Smooth muscle cell (in vitro differentiated cells): ENCODE measurements around the gene ABCB6. TPM values are rescaled to one million over a fixed set of nuclear protein-coding genes. Genes with fewer than 3 reads are reported as not detected.

ENCODE experiments used
- DNase-seq: peaks from one replicate; lab custom pipeline; 2025; ENCODE audit not compliant: unreplicated experiment; lab: John Stamatoyannopoulos, UW
- H2AFZ ChIP-seq: fragments of 200-600 bp; sonication (generic); 2 replicates; pipeline ENCODE4 v1.6.0; 2016; ENCODE audit warnings: antibody characterized with exemption, low read depth, mild to moderate bottlenecking
- H3F3A ChIP-seq: fragments of 200-600 bp; sonication (generic); 2 replicates; pipeline ENCODE4 v1.6.0; 2017; ENCODE audit warnings: antibody characterized with exemption, low read depth
- H3K27ac ChIP-seq: fragments of 200-600 bp; sonication (generic); 2 replicates; pipeline ENCODE4 v1.5.1; 2016; ENCODE audit warnings: low read depth, mild to moderate bottlenecking
- H3K27me3 ChIP-seq: fragments of 200-600 bp; sonication (generic); 2 replicates; pipeline ENCODE4 v1.6.1; 2016; ENCODE audit warnings: low read depth, mild to moderate bottlenecking
- H3K36me3 ChIP-seq: fragments of 200-600 bp; sonication (generic); 2 replicates; pipeline ENCODE4 v1.5.1; 2016; ENCODE audit warnings: low read depth
- H3K4me1 ChIP-seq: fragments of 200-600 bp; sonication (generic); 2 replicates; pipeline ENCODE4 v1.5.1; 2016; ENCODE audit warnings: low read depth
- H3K4me2 ChIP-seq: fragments of 200-600 bp; sonication (generic); 2 replicates; pipeline ENCODE4 v1.6.0; 2016; ENCODE audit warnings: mild to moderate bottlenecking
- H3K4me3 ChIP-seq: fragments of 200-600 bp; sonication (generic); 2 replicates; pipeline ENCODE4 v1.5.1; 2016; ENCODE audit warnings: mild to moderate bottlenecking
- H3K79me2 ChIP-seq: fragments of 200-600 bp; sonication (generic); 2 replicates; pipeline ENCODE4 v1.6.0; 2016; ENCODE audit warnings: low read depth, mild to moderate bottlenecking
- H3K9ac ChIP-seq: fragments of 200-600 bp; sonication (generic); 2 replicates; pipeline ENCODE4 v1.6.0; 2016; ENCODE audit warnings: low read depth
- H3K9me3 ChIP-seq: fragments of 200-600 bp; sonication (generic); replicated peaks from 2 replicates; pipeline ENCODE4 v1.5.1; 2016; ENCODE audit warnings: low read depth
- H4K20me1 ChIP-seq: fragments of 200-600 bp; sonication (generic); 2 replicates; pipeline ENCODE4 v1.6.0; 2016; ENCODE audit warnings: low read depth
- WGBS: methylation state at CpG from one replicate; pipeline ENCODE4 v1.1.7; 2016; ENCODE audit warnings: low lambda C conversion rate; 5-methylcytosine and 5-hydroxymethylcytosine counted together
- polyA plus RNA-seq: library from polyadenylated mRNA; unstranded; fragments of >200 nt; fragmentation: Nextera tagmentation; extraction: Ambion mirVana; gene quantifications from 2 replicates; pipeline ENCODE4 v1.2.1, GENCODE V29; 2016
- total RNA-seq: library from RNA; depleted of rRNA; stranded (reverse); fragments of >200 nt; gene quantifications from 2 replicates; pipeline ENCODE4 v1.2.3, GENCODE V29; 2014
- TF ChIP-seq, protein P1 (sequence below): fragments of 200-600 bp; sonication (generic); IDR thresholded peaks from 2 replicates; pipeline ENCODE4 v1.5.1; 2017; ENCODE audit warnings: borderline replicate concordance, mild to moderate bottlenecking, antibody characterized with exemption; ENCODE audit not compliant: insufficient read depth, poor library complexity, severe bottlenecking

The ABCB6 gene
- total and polyA plus RNA-seq, 2 experiments from 2014 or later: 18.2 to 41.3 TPM

DNA sequence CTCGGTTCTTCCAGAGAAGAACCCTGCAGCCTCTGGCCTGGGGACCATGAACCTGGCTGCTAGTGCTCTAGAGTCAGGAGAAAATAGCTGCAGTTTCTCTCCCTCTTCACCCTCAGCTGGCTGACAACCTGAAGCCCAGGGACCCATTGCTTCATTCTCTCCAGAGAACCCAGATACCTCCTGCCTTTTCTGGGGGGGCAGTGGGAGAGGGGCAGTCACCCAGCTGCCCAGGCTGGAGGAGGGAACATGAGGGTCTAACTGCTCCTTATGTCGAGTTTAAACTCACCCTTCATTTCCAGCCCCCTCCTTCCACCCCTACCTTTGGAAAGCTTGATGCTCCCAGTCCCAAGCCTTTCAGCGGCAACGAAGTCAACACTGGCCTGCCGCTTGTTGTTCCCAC is 19.8 kb downstream of the ABCB6 start:
- Histone ChIP-seq H3K4me2 (no peak overlapping the region), H2AFZ (no peak overlapping the region), H3K36me3 (no peaks in the 10 kb centered on the region), H3K27ac (no peak overlapping the region), H3K79me2 (no peaks in the 10 kb centered on the region), H3F3A (no peaks in the 10 kb centered on the region), H3K4me1 (no peaks in the 10 kb centered on the region), H4K20me1 (no peaks in the 10 kb centered on the region), H3K27me3 (no peaks in the 10 kb centered on the region), H3K9ac (no peak overlapping the region), H3K9me3 (no peaks in the 10 kb centered on the region), H3K4me3 (no peak overlapping the region)
- TF ChIP-seq, protein P1, sequence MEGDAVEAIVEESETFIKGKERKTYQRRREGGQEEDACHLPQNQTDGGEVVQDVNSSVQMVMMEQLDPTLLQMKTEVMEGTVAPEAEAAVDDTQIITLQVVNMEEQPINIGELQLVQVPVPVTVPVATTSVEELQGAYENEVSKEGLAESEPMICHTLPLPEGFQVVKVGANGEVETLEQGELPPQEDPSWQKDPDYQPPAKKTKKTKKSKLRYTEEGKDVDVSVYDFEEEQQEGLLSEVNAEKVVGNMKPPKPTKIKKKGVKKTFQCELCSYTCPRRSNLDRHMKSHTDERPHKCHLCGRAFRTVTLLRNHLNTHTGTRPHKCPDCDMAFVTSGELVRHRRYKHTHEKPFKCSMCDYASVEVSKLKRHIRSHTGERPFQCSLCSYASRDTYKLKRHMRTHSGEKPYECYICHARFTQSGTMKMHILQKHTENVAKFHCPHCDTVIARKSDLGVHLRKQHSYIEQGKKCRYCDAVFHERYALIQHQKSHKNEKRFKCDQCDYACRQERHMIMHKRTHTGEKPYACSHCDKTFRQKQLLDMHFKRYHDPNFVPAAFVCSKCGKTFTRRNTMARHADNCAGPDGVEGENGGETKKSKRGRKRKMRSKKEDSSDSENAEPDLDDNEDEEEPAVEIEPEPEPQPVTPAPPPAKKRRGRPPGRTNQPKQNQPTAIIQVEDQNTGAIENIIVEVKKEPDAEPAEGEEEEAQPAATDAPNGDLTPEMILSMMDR: no peak
- no peak for DNase-seq
- 86% methylated on average over 5 of the region's 5 CpGs for WGBS

DNA sequence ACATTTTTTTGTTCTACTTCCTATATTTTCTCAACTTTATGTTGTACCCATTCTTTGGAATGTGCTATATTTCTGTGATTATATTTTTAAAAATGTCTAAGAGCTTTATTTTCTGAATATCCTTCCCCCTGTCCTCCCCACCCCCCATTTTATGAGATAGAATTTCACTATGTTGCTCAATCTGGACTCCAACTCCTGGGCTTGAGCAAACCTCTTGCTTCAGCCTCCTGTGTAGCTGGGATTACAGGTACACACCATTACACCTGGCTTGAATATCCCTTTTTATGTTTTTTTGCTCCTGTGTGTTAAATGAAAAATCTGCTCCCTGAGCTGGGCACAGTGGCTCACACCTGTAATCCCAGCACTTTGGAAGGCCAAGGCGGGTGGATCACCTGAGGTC is 21.4 kb downstream of the ABCB6 start:
- Histone ChIP-seq H3K9me3 (no peaks in the 10 kb centered on the region), H3K27ac (no peak overlapping the region)

DNA sequence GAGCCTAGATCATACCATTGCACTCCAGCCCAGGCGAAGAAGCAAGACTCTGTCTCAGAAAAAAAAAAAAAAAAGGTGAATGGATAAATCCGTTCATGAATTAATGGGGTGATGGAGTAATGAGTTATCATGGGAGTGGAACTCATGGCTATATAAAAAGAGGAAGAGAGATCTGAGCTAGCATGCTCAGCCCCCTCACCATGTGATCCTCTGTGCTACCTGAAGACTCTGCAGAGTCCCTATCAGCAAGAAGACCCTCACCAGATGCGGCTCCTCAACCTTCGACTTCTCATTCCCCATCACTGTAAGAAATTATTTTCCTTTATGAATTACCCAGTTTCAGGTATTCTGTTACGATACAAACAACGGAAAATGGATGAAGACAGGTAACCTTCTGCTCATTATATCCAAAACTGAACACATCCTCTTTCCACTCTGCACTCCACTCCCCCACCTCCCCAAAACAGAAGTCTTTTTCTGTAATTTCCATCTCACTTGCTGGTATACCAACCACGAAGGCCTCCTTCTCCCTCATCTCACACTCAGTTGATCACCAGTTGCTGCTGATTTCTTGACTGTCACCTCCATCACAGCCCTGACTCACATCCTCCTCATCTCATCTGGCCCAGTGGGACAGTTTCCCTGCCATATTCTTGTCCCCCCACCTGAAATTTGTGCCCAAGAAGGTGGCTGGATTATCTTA is 31.9 kb downstream of the ABCB6 start:
- no peak for DNase-seq
- TF ChIP-seq, protein P1: no peak

More for the DNA sequence above, 21.4 kb downstream of the ABCB6 start:
- 96% methylated on average over 1 of the region's 1 CpG for WGBS
- TF ChIP-seq, protein P1: no peak
- no peaks in the 10 kb centered on the region for H3K27me3 ChIP-seq
- no peak overlapping the region for H2AFZ ChIP-seq
- H3K4me3 ChIP-seq: no peak overlapping the region
- H3F3A ChIP-seq: no peaks in the 10 kb centered on the region
- no peaks in the 10 kb centered on the region for H3K36me3 ChIP-seq
- no peaks in the 10 kb centered on the region for H4K20me1 ChIP-seq
- DNase-seq: no peak
- no peak overlapping the region for H3K9ac ChIP-seq
- H3K4me2 ChIP-seq: no peak overlapping the region
- no peaks in the 10 kb centered on the region for H3K4me1 ChIP-seq
- H3K79me2 ChIP-seq: no peaks in the 10 kb centered on the region

DNA sequence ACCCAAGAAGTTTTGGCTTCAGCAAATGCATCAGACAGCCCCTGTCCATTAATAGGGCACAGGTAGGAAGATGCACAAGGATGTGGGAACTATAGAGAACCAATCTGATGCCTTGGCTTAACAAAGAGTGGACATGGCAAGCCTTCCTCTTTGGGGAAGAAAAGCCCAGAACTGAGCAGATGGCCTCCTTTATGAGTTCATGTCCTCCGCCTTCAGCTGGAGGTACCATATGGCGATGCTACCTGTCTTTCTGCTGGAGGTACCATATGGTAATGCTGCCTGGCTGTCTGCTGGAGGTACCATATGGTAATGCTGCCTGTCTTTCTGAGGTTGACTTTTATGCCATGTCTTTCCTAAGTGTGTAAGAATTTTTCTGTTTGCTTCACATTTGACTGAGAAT is 34.6 kb downstream of the ABCB6 start:
- Histone ChIP-seq H3F3A (no peaks in the 10 kb centered on the region), H3K27me3 (no peaks in the 10 kb centered on the region), H3K9me3 (no peaks in the 10 kb centered on the region), H3K36me3 (no peaks in the 10 kb centered on the region), H3K4me2 (no peak overlapping the region), H3K27ac (no peak overlapping the region), H2AFZ (no peak overlapping the region), H3K4me3 (no peak overlapping the region), H3K79me2 (peaks cover 6% of the 10 kb centered on the region), H3K9ac (no peak overlapping the region), H3K4me1 (no peaks in the 10 kb centered on the region), H4K20me1 (peaks cover 2% of the 10 kb centered on the region)
- TF ChIP-seq, protein P1: no peak
- 97% methylated on average over 2 of the region's 2 CpGs for WGBS
- DNase-seq: no peak

More for the DNA sequence above, 31.9 kb downstream of the ABCB6 start:
- Histone ChIP-seq H3K36me3 (no peaks in the 10 kb centered on the region), H3K27me3 (no peaks in the 10 kb centered on the region), H4K20me1 (no peaks in the 10 kb centered on the region), H2AFZ (no peak overlapping the region), H3K4me2 (no peak overlapping the region), H3K79me2 (no peaks in the 10 kb centered on the region), H3F3A (no peaks in the 10 kb centered on the region), H3K9me3 (no peaks in the 10 kb centered on the region), H3K4me1 (no peaks in the 10 kb centered on the region), H3K9ac (no peak overlapping the region), H3K27ac (no peak overlapping the region), H3K4me3 (no peak overlapping the region)
- 85% methylated on average over 7 of the region's 7 CpGs for WGBS
